GM12892 (cell line): ENCODE results near the gene NIPAL4.

ENCODE experiments used
- POLR2AphosphoS5 ChIP-seq: IDR thresholded peaks from 2 replicates; pipeline ENCODE4 v1.6.1; 2011; ENCODE audit warnings: low read depth, low read length, control low read depth
- TAF1 ChIP-seq: IDR thresholded peaks from 2 replicates; pipeline ENCODE4 v1.6.1; 2011; ENCODE audit warnings: low read depth, mild to moderate bottlenecking, control low read depth, low read length, borderline replicate concordance

- TF ChIP-seq TAF1 (no peak), POLR2AphosphoS5 (no peak)
These were observed 34.3 kb downstream of the NIPAL4 start for GRCh38 chr5:157494178-157494832.
